SK-N-SH (cell line): ENCODE measurements around the gene SEMA4D. TPM values are rescaled to one million over a fixed set of nuclear protein-coding genes. Genes with fewer than 3 reads are reported as not detected.

Source experiments
- CTCF ChIA-PET: fragments of 300-600, 350-600 bp; formaldehyde crosslinking; extraction: SDS; loops from one replicate; lab custom pipeline; 2021; lab: Yijun Ruan, JAX
- POLR2A ChIA-PET: fragments of 350-600 bp; sonication (Branson Sonifier 250); formaldehyde crosslinking; extraction: SDS; loops from one replicate; lab custom pipeline; 2020; ENCODE audit warnings: antibody characterized with exemption, inconsistent platforms; lab: Yijun Ruan, JAX
- DNase-seq: peaks from one replicate; pipeline ENCODE4 v3.0.0; 2012
- H2AFZ ChIP-seq: fragments of 200-600 bp; sonication (generic); 2 replicates; pipeline ENCODE4 v1.8.1; 2016; ENCODE audit warnings: antibody characterized with exemption, mild to moderate bottlenecking, low read depth
- H3F3A ChIP-seq: fragments of 200-600 bp; sonication (generic); replicated peaks from 2 replicates; pipeline ENCODE3; 2016; ENCODE audit warnings: antibody characterized with exemption, mild to moderate bottlenecking; ENCODE audit not compliant: insufficient read depth
- H3K27ac ChIP-seq, 2 experiments: fragments of 200-500 bp in 1 of 2; fragments of 200-600 bp in 1 of 2; sonication (Bioruptor generic) in 1 of 2; sonication (generic), shearing (Covaris generic) in 1 of 2; 2 replicates each; pipeline versions ENCODE4 v1.5.1 to v1.6.1; 2014 to 2016; ENCODE audit warnings: low read depth in 2 of 2, inconsistent platforms in 1 of 2, low read length in 1 of 2, mild to moderate bottlenecking in 1 of 2, mixed read lengths in 1 of 2
- H3K27me3 ChIP-seq: fragments of 200-600 bp; sonication (generic), shearing (Covaris generic); 2 replicates; pipeline ENCODE4 v1.6.1; 2016; ENCODE audit warnings: mixed run types; ENCODE audit not compliant: insufficient read depth
- H3K36me3 ChIP-seq, 2 experiments: fragments of 200-500 bp in 1 of 2; fragments of 200-600 bp in 1 of 2; sonication (Bioruptor generic) in 1 of 2; sonication (generic) in 1 of 2; replicated peaks in 1 of 2; 2 replicates each; pipeline versions ENCODE3 to v1.5.1; 2014 to 2016; ENCODE audit warnings: low read length in 1 of 2, mild to moderate bottlenecking in 1 of 2; ENCODE audit not compliant: insufficient read depth in 2 of 2, control insufficient read depth in 1 of 2
- H3K4me1 ChIP-seq, 2 experiments: fragments of 200-500 bp in 1 of 2; fragments of 200-600 bp in 1 of 2; sonication (Bioruptor generic) in 1 of 2; sonication (generic), shearing (Covaris generic) in 1 of 2; 2 replicates each; pipeline versions ENCODE4 v1.5.1 to v1.6.1; 2014 to 2016; ENCODE audit warnings: low read depth in 1 of 2, low read length in 1 of 2, mixed run types in 1 of 2; ENCODE audit not compliant: insufficient read depth in 2 of 2, control insufficient read depth in 1 of 2
- H3K4me2 ChIP-seq: fragments of 200-600 bp; sonication (generic), shearing (Covaris generic); 2 replicates; pipeline ENCODE4 v1.6.1; 2017; ENCODE audit warnings: mixed run types
- H3K4me3 ChIP-seq, 2 experiments: fragments of 200-500 bp in 1 of 2; fragments of 200-600 bp in 1 of 2; sonication (Bioruptor generic) in 1 of 2; sonication (generic), shearing (Covaris generic) in 1 of 2; 2 replicates each; pipeline versions ENCODE4 v1.5.1 to v1.8.1; 2014 to 2016; ENCODE audit warnings: low read depth in 2 of 2, inconsistent platforms in 1 of 2, low read length in 1 of 2, mild to moderate bottlenecking in 1 of 2, mixed read lengths in 1 of 2, moderate library complexity in 1 of 2
- H3K79me2 ChIP-seq: fragments of 200-600 bp; sonication (generic); 2 replicates; pipeline ENCODE4 v1.8.1; 2017; ENCODE audit warnings: mild to moderate bottlenecking; ENCODE audit not compliant: insufficient read depth
- H3K9ac ChIP-seq: fragments of 200-600 bp; sonication (generic); 2 replicates; pipeline ENCODE4 v1.6.1; 2017; ENCODE audit warnings: mixed run types
- H3K9me2 ChIP-seq: fragments of 200-600 bp; sonication (generic); 2 replicates; pipeline ENCODE4 v1.6.1; 2017; ENCODE audit warnings: mixed run types
- H3K9me3 ChIP-seq: fragments of 200-600 bp; sonication (generic); 2 replicates; pipeline ENCODE4 v1.6.1; 2017; ENCODE audit warnings: mixed run types, mild to moderate bottlenecking, moderate library complexity
- H4K20me1 ChIP-seq: fragments of 200-600 bp; sonication (generic); 2 replicates; pipeline ENCODE4 v1.6.1; 2017; ENCODE audit warnings: mild to moderate bottlenecking, mixed run types; ENCODE audit not compliant: insufficient read depth
- EZH2phosphoT487 ChIP-seq: fragments of 200-600 bp; sonication (generic); IDR thresholded peaks from 2 replicates; pipeline ENCODE4 v1.6.1; 2017; ENCODE audit warnings: low read depth, mixed run types, mild to moderate bottlenecking, antibody characterized with exemption, moderate library complexity, borderline replicate concordance
- FOSL2 ChIP-seq: IDR thresholded peaks from 2 replicates; pipeline ENCODE4 v1.4.0; 2012; ENCODE audit warnings: low read depth, mild to moderate bottlenecking, moderate library complexity, borderline replicate concordance
- FOXJ3 ChIP-seq: sonication (generic); formaldehyde crosslinking; IDR thresholded peaks from 2 replicates; pipeline ENCODE4 v1.5.1; 2020; ENCODE audit warnings: mild to moderate bottlenecking, missing genetic modification reagents
- JUND ChIP-seq: IDR thresholded peaks from 2 replicates; pipeline ENCODE4 v1.4.0; 2012
- MAX ChIP-seq: IDR thresholded peaks from 2 replicates; pipeline ENCODE4 v1.4.0; 2012; ENCODE audit warnings: low read depth
- POLR2AphosphoS5 ChIP-seq: IDR thresholded peaks from 2 replicates; pipeline ENCODE4 v1.6.1; 2012; ENCODE audit warnings: low read depth, low read length
- REST ChIP-seq: IDR thresholded peaks from 2 replicates; pipeline ENCODE4 v1.6.1; 2012; ENCODE audit warnings: mild to moderate bottlenecking, low read depth, low read length, moderate library complexity
- TEAD4 ChIP-seq: IDR thresholded peaks from 2 replicates; pipeline ENCODE4 v1.4.0; 2012; ENCODE audit warnings: mild to moderate bottlenecking, borderline replicate concordance; ENCODE audit not compliant: insufficient read depth
- USF1 ChIP-seq: IDR thresholded peaks from 2 replicates; pipeline ENCODE4 v1.4.0; 2012; ENCODE audit warnings: low read depth, borderline replicate concordance
- WGBS: methylation state at CpG from one replicate; pipeline ENCODE4 v1.1.6; 2017; ENCODE audit warnings: low lambda C conversion rate; 5-methylcytosine and 5-hydroxymethylcytosine counted together
- polyA plus RNA-seq, 3 experiments: library from polyadenylated mRNA; depleted of rRNA; stranded (reverse); fragments of >200 nt; gene quantifications; 2 replicates each; pipeline ENCODE4 v1.2.3, GENCODE V29; 2012

SEMA4D gene
- polyA plus RNA-seq, 1 of the 3 experiments (the other 2 are of a cell fraction), result 4.8 TPM

GRCh38 chr9:89428222-89428761, 69.6 kb downstream of the SEMA4D start (continued):
- no peak for TF ChIP-seq REST
- TF ChIP-seq JUND, result no peak
- no peak for TF ChIP-seq POLR2AphosphoS5

- peaks cover 0 to 8% of the 10 kb centered on the region in 2 experiments; a peak in 1 of 4 replicates for H3K4me1 ChIP-seq
- no peaks in the 10 kb centered on the region for H3K36me3 ChIP-seq
- TF ChIP-seq MAX (no peak), FOXJ3 (no peak), EZH2phosphoT487 (no peak), JUND (no peak), FOSL2 (peak; percentile 19; the same call in 1 of the 2 replicates), REST (no peak), TEAD4 (no peak), USF1 (no peak)
- H3K9ac ChIP-seq, result no peak overlapping the region
- no peaks in the 10 kb centered on the region for H3K79me2 ChIP-seq
- ChIA-PET POLR2A (no interaction called here), CTCF (no interaction called here)
- H3F3A ChIP-seq, result peaks cover 2% of the 10 kb centered on the region
- H3K4me3 ChIP-seq, result no peak overlapping the region
- no peaks in the 10 kb centered on the region for H4K20me1 ChIP-seq
- no peaks in the 10 kb centered on the region for H3K9me2 ChIP-seq
- DNase-seq, result no peak
- no peak overlapping the region for H3K27ac ChIP-seq
- no peaks in the 10 kb centered on the region for H3K27me3 ChIP-seq
- H2AFZ ChIP-seq, result no peak overlapping the region
- 65% methylated on average over 4 of the region's 17 CpGs for WGBS
- no peak overlapping the region for H3K4me2 ChIP-seq
- no peaks in the 10 kb centered on the region for H3K9me3 ChIP-seq
These were observed 70.2 kb downstream of the SEMA4D start for GRCh38 chr9:89427621-89428221.
